ENCODE results near the gene NR2C1.

NR2C1 gene

GRCh38 chr12:95083471-95083870 is 10.1 kb upstream of the NR2C1 start:
- Histone ChIP-seq H3K4me3 (ENCODE audit: low read depth in 1 of 2, low read length in 2 of 2) (no peak overlapping the region), H3K27me3 (ENCODE audit: control insufficient read depth in 1 of 2, insufficient read depth in 2 of 2, low read length in 2 of 2) (no peaks in the 10 kb centered on the region), H3K27ac (ENCODE audit: low read depth, low read length) (no peak overlapping the region), H3K9ac (ENCODE audit: low read length) (no peak overlapping the region), H3K9me3 (ENCODE audit: low read length) (no peaks in the 10 kb centered on the region), H3K36me3 (ENCODE audit: insufficient read depth, low read length) (no peaks in the 10 kb centered on the region), H3K4me1 (ENCODE audit: insufficient read depth, low read length) (peaks cover 19% of the 10 kb centered on the region)

GRCh38 chr12:95077341-95077740 is 3.9 kb upstream of the NR2C1 start:
- no peaks in the 10 kb centered on the region for H3K27me3 ChIP-seq (ENCODE audit: control insufficient read depth in 1 of 2, insufficient read depth in 2 of 2, low read length in 2 of 2)
- no peaks in the 10 kb centered on the region for H3K36me3 ChIP-seq (ENCODE audit: insufficient read depth, low read length)
- no peak overlapping the region for H3K4me3 ChIP-seq (ENCODE audit: low read depth in 1 of 2, low read length in 2 of 2)
- H3K27ac ChIP-seq (ENCODE audit: low read depth, low read length): no peak overlapping the region
- no peak overlapping the region for H3K9ac ChIP-seq (ENCODE audit: low read length)
- no peaks in the 10 kb centered on the region for H3K4me1 ChIP-seq (ENCODE audit: insufficient read depth, low read length)
- no peaks in the 10 kb centered on the region for H3K9me3 ChIP-seq (ENCODE audit: low read length)

GRCh38 chr12:95074766-95075165 is 1.3 kb upstream of the NR2C1 start:
- Histone ChIP-seq H3K4me1 (ENCODE audit: insufficient read depth, low read length) (peaks cover 2% of the 10 kb centered on the region), H3K4me3 (ENCODE audit: low read depth in 1 of 2, low read length in 2 of 2) (no peak overlapping the region), H3K9ac (ENCODE audit: low read length) (no peak overlapping the region), H3K27ac (ENCODE audit: low read depth, low read length) (no peak overlapping the region), H3K9me3 (ENCODE audit: low read length) (no peaks in the 10 kb centered on the region), H3K36me3 (ENCODE audit: insufficient read depth, low read length) (no peaks in the 10 kb centered on the region), H3K27me3 (ENCODE audit: control insufficient read depth in 1 of 2, insufficient read depth in 2 of 2, low read length in 2 of 2) (no peaks in the 10 kb centered on the region)

GRCh38 chr12:95073698-95074520 is 491 bp upstream of the NR2C1 start:
- H3K27me3 ChIP-seq (ENCODE audit: control insufficient read depth in 1 of 2, insufficient read depth in 2 of 2, low read length in 2 of 2): no peaks in the 10 kb centered on the region
- H3K9ac ChIP-seq (ENCODE audit: low read length): no peak overlapping the region
- H3K4me3 ChIP-seq (ENCODE audit: low read depth in 1 of 2, low read length in 2 of 2): peak overlapping the region; percentile 96 to 98
- H3K9me3 ChIP-seq (ENCODE audit: low read length): no peaks in the 10 kb centered on the region
- peak overlapping the region; percentile 88 for H3K27ac ChIP-seq (ENCODE audit: low read depth, low read length)
- H3K36me3 ChIP-seq (ENCODE audit: insufficient read depth, low read length): no peaks in the 10 kb centered on the region
- peaks cover 6% of the 10 kb centered on the region for H3K4me1 ChIP-seq (ENCODE audit: insufficient read depth, low read length)

- H3K27me3 ChIP-seq (ENCODE audit: control insufficient read depth in 1 of 2, insufficient read depth in 2 of 2, low read length in 2 of 2): no peaks in the 10 kb centered on the region
- peaks cover 5% of the 10 kb centered on the region for H3K36me3 ChIP-seq (ENCODE audit: insufficient read depth, low read length)
- peaks cover 6% of the 10 kb centered on the region for H3K4me1 ChIP-seq (ENCODE audit: insufficient read depth, low read length)
- no peak overlapping the region for H3K27ac ChIP-seq (ENCODE audit: low read depth, low read length)
- no peaks in the 10 kb centered on the region for H3K9me3 ChIP-seq (ENCODE audit: low read length)
- no peak overlapping the region for H3K9ac ChIP-seq (ENCODE audit: low read length)
- H3K4me3 ChIP-seq (ENCODE audit: low read depth in 1 of 2, low read length in 2 of 2): no peak overlapping the region
Observed at GRCh38 chr12:95070378-95070777, 3.0 kb downstream of the NR2C1 start.

GRCh38 chr12:95066091-95066855 is 7.1 kb downstream of the NR2C1 start:
- H3K4me3 ChIP-seq (ENCODE audit: low read depth in 1 of 2, low read length in 2 of 2): no peak overlapping the region
- H3K9ac ChIP-seq (ENCODE audit: low read length): no peak overlapping the region
- H3K4me1 ChIP-seq (ENCODE audit: insufficient read depth, low read length): peaks cover 6% of the 10 kb centered on the region
- no peak overlapping the region for H3K27ac ChIP-seq (ENCODE audit: low read depth, low read length)
- no peaks in the 10 kb centered on the region for H3K27me3 ChIP-seq (ENCODE audit: control insufficient read depth in 1 of 2, insufficient read depth in 2 of 2, low read length in 2 of 2)
- peaks cover 25% of the 10 kb centered on the region for H3K36me3 ChIP-seq (ENCODE audit: insufficient read depth, low read length)
- H3K9me3 ChIP-seq (ENCODE audit: low read length): no peaks in the 10 kb centered on the region

- Histone ChIP-seq H3K36me3 (ENCODE audit: insufficient read depth, low read length) (peaks cover 54% of the 10 kb centered on the region), H3K9ac (ENCODE audit: low read length) (no peak overlapping the region), H3K4me3 (ENCODE audit: low read depth in 1 of 2, low read length in 2 of 2) (no peak overlapping the region)
Observed at GRCh38 chr12:95060951-95061350, 12.5 kb downstream of the NR2C1 start.

GRCh38 chr12:95059984-95060383 is 13.4 kb downstream of the NR2C1 start:
- peaks cover 56% of the 10 kb centered on the region for H3K36me3 ChIP-seq (ENCODE audit: insufficient read depth, low read length)
- H3K9me3 ChIP-seq (ENCODE audit: low read length): no peaks in the 10 kb centered on the region
- H3K27me3 ChIP-seq (ENCODE audit: control insufficient read depth in 1 of 2, insufficient read depth in 2 of 2, low read length in 2 of 2): no peaks in the 10 kb centered on the region
- no peaks in the 10 kb centered on the region for H3K4me1 ChIP-seq (ENCODE audit: insufficient read depth, low read length)
- H3K9ac ChIP-seq (ENCODE audit: low read length): no peak overlapping the region
- no peak overlapping the region for H3K27ac ChIP-seq (ENCODE audit: low read depth, low read length)
- H3K4me3 ChIP-seq (ENCODE audit: low read depth in 1 of 2, low read length in 2 of 2): no peak overlapping the region

More at GRCh38 chr12:95060951-95061350, 12.5 kb downstream of the NR2C1 start:
- H3K4me1 ChIP-seq (ENCODE audit: insufficient read depth, low read length): no peaks in the 10 kb centered on the region
- H3K27me3 ChIP-seq (ENCODE audit: control insufficient read depth in 1 of 2, insufficient read depth in 2 of 2, low read length in 2 of 2): no peaks in the 10 kb centered on the region
- H3K27ac ChIP-seq (ENCODE audit: low read depth, low read length): no peak overlapping the region
- H3K9me3 ChIP-seq (ENCODE audit: low read length): no peaks in the 10 kb centered on the region

- peaks cover 50% of the 10 kb centered on the region for H3K36me3 ChIP-seq (ENCODE audit: insufficient read depth, low read length)
Observed at GRCh38 chr12:95057424-95057823, 16.0 kb downstream of the NR2C1 start.

GRCh38 chr12:95055057-95055456 is 18.4 kb downstream of the NR2C1 start:
- H3K36me3 ChIP-seq (ENCODE audit: insufficient read depth, low read length): peaks cover 33% of the 10 kb centered on the region
- no peaks in the 10 kb centered on the region for H3K27me3 ChIP-seq (ENCODE audit: control insufficient read depth in 1 of 2, insufficient read depth in 2 of 2, low read length in 2 of 2)
- no peaks in the 10 kb centered on the region for H3K4me1 ChIP-seq (ENCODE audit: insufficient read depth, low read length)
- H3K9ac ChIP-seq (ENCODE audit: low read length): no peak overlapping the region
- no peak overlapping the region for H3K27ac ChIP-seq (ENCODE audit: low read depth, low read length)
- H3K4me3 ChIP-seq (ENCODE audit: low read depth in 1 of 2, low read length in 2 of 2): no peak overlapping the region
- no peaks in the 10 kb centered on the region for H3K9me3 ChIP-seq (ENCODE audit: low read length)

More at GRCh38 chr12:95057424-95057823, 16.0 kb downstream of the NR2C1 start:
- H3K4me3 ChIP-seq (ENCODE audit: low read depth in 1 of 2, low read length in 2 of 2): no peak overlapping the region
- H3K9me3 ChIP-seq (ENCODE audit: low read length): no peaks in the 10 kb centered on the region
- H3K27ac ChIP-seq (ENCODE audit: low read depth, low read length): no peak overlapping the region
- H3K4me1 ChIP-seq (ENCODE audit: insufficient read depth, low read length): no peaks in the 10 kb centered on the region
- H3K27me3 ChIP-seq (ENCODE audit: control insufficient read depth in 1 of 2, insufficient read depth in 2 of 2, low read length in 2 of 2): no peaks in the 10 kb centered on the region
- H3K9ac ChIP-seq (ENCODE audit: low read length): no peak overlapping the region

GRCh38 chr12:95054206-95054605 is 19.2 kb downstream of the NR2C1 start:
- Histone ChIP-seq H3K27ac (ENCODE audit: low read depth, low read length) (no peak overlapping the region), H3K36me3 (ENCODE audit: insufficient read depth, low read length) (peaks cover 30% of the 10 kb centered on the region), H3K27me3 (ENCODE audit: control insufficient read depth in 1 of 2, insufficient read depth in 2 of 2, low read length in 2 of 2) (no peaks in the 10 kb centered on the region), H3K4me1 (ENCODE audit: insufficient read depth, low read length) (no peaks in the 10 kb centered on the region), H3K4me3 (ENCODE audit: low read depth in 1 of 2, low read length in 2 of 2) (no peak overlapping the region), H3K9ac (ENCODE audit: low read length) (no peak overlapping the region), H3K9me3 (ENCODE audit: low read length) (no peaks in the 10 kb centered on the region)
